ENCODE results near the gene ADAR.

ADAR gene

GRCh38 chr1:154579374-154579773 lies 28.6 kb downstream of the ADAR start:
- no peak overlapping the region for H2BK5ac ChIP-seq (ENCODE audit: low read depth, low read length, poor library complexity, severe bottlenecking)
- H3K4me2 ChIP-seq (ENCODE audit: low read length, poor library complexity, severe bottlenecking): no peak overlapping the region
- H2BK120ac ChIP-seq (ENCODE audit: low read depth, low read length): no peak overlapping the region
- H3K4ac ChIP-seq (ENCODE audit: low read depth in 1 of 2, low read length in 2 of 2): no peak overlapping the region
- no peak overlapping the region for H4K91ac ChIP-seq (ENCODE audit: low read length)
- DNase-seq: no peak
- peaks cover 5% of the 10 kb centered on the region for H3K79me1 ChIP-seq (replicated peaks; ENCODE audit: low read length, poor library complexity, severe bottlenecking)
- H3K27ac ChIP-seq (ENCODE audit: low read length, poor library complexity, severe bottlenecking): no peak overlapping the region
- peaks cover 4% of the 10 kb centered on the region for H3K4me1 ChIP-seq (ENCODE audit: control insufficient read depth, insufficient read depth, low read depth, low read length)
- no peaks in the 10 kb centered on the region for H3K27me3 ChIP-seq (ENCODE audit: control insufficient read depth in 1 of 2, insufficient read depth in 1 of 2, low read length in 2 of 2)
- H2BK15ac ChIP-seq (ENCODE audit: low read depth, poor library complexity, severe bottlenecking): no peak overlapping the region
- H2BK12ac ChIP-seq (ENCODE audit: low read length in 2 of 2): no peak overlapping the region
- no peak overlapping the region for H3K9ac ChIP-seq (ENCODE audit: low read length)
- H2AFZ ChIP-seq (ENCODE audit: low read depth, low read length): no peak overlapping the region
- H3K18ac ChIP-seq (ENCODE audit: low read depth in 1 of 2, low read length in 2 of 2): no peak overlapping the region
- WGBS: 95% methylated on average over 7 of the region's 8 CpGs
- no peak overlapping the region for H4K8ac ChIP-seq (ENCODE audit: low read length)
- no peak overlapping the region for H3K23ac ChIP-seq (ENCODE audit: low read length in 2 of 2)
- no peak overlapping the region for H3K14ac ChIP-seq (ENCODE audit: low read length in 2 of 2)
- peaks cover 67 to 68% of the 10 kb centered on the region in 2 experiments for H3K36me3 ChIP-seq (ENCODE audit: control insufficient read depth in 1 of 2, insufficient read depth in 2 of 2, low read depth in 1 of 2, low read length in 2 of 2)
- H3K9me3 ChIP-seq (ENCODE audit: control insufficient read depth, low read length): no peaks in the 10 kb centered on the region
- H2AK5ac ChIP-seq (ENCODE audit: low read length, severe bottlenecking): no peak overlapping the region
- H3K4me3 ChIP-seq (ENCODE audit: insufficient read depth in 1 of 2, low read depth in 1 of 2, low read length in 2 of 2): no peak overlapping the region

- Histone ChIP-seq H3K36me3 (ENCODE audit: control insufficient read depth in 1 of 2, insufficient read depth in 2 of 2, low read depth in 1 of 2, low read length in 2 of 2) (peaks cover 55 to 60% of the 10 kb centered on the region in 2 experiments), H3K27me3 (ENCODE audit: control insufficient read depth in 1 of 2, insufficient read depth in 1 of 2, low read length in 2 of 2) (peaks cover 1 to 4% of the 10 kb centered on the region in 2 experiments), H3K4ac (ENCODE audit: low read depth in 1 of 2, low read length in 2 of 2) (no peak overlapping the region), H3K4me1 (ENCODE audit: control insufficient read depth, insufficient read depth, low read depth, low read length) (peaks cover 2% of the 10 kb centered on the region), H2BK12ac (ENCODE audit: low read length in 2 of 2) (no peak overlapping the region), H2AK5ac (ENCODE audit: low read length, severe bottlenecking) (no peak overlapping the region), H2BK15ac (ENCODE audit: low read depth, poor library complexity, severe bottlenecking) (no peak overlapping the region), H2BK5ac (ENCODE audit: low read depth, low read length, poor library complexity, severe bottlenecking) (no peak overlapping the region), H2BK120ac (ENCODE audit: low read depth, low read length) (no peak overlapping the region), H4K8ac (ENCODE audit: low read length) (no peak overlapping the region), H4K91ac (ENCODE audit: low read length) (no peak overlapping the region), H2AFZ (ENCODE audit: low read depth, low read length) (no peak overlapping the region), H3K4me2 (ENCODE audit: low read length, poor library complexity, severe bottlenecking) (no peak overlapping the region), H3K14ac (ENCODE audit: low read length in 2 of 2) (no peak overlapping the region), H3K18ac (ENCODE audit: low read depth in 1 of 2, low read length in 2 of 2) (no peak overlapping the region), H3K79me1 (replicated peaks; ENCODE audit: low read length, poor library complexity, severe bottlenecking) (peaks cover 5% of the 10 kb centered on the region), H3K27ac (ENCODE audit: low read length, poor library complexity, severe bottlenecking) (no peak overlapping the region), H3K9me3 (ENCODE audit: control insufficient read depth, low read length) (no peaks in the 10 kb centered on the region), H3K4me3 (ENCODE audit: insufficient read depth in 1 of 2, low read depth in 1 of 2, low read length in 2 of 2) (no peak overlapping the region), H3K9ac (ENCODE audit: low read length) (no peak overlapping the region), H3K23ac (ENCODE audit: low read length in 2 of 2) (no peak overlapping the region)
- WGBS: 95% methylated on average over 6 of the region's 6 CpGs
- no peak for DNase-seq
Observed at GRCh38 chr1:154578058-154578418, 29.9 kb downstream of the ADAR start.

- H3K9ac ChIP-seq (ENCODE audit: low read length): no peak overlapping the region
- H3K27ac ChIP-seq (ENCODE audit: low read length, poor library complexity, severe bottlenecking): no peak overlapping the region
- peaks cover 2% of the 10 kb centered on the region for H3K79me1 ChIP-seq (replicated peaks; ENCODE audit: low read length, poor library complexity, severe bottlenecking)
- H3K27me3 ChIP-seq (ENCODE audit: control insufficient read depth in 1 of 2, insufficient read depth in 1 of 2, low read length in 2 of 2): peaks cover 5 to 9% of the 10 kb centered on the region in 2 experiments
- H3K9me3 ChIP-seq (ENCODE audit: control insufficient read depth, low read length): no peaks in the 10 kb centered on the region
- WGBS: 89% methylated on average over 7 of the region's 7 CpGs
- no peak overlapping the region for H2AK5ac ChIP-seq (ENCODE audit: low read length, severe bottlenecking)
- H3K4me1 ChIP-seq (ENCODE audit: control insufficient read depth, insufficient read depth, low read depth, low read length): no peaks in the 10 kb centered on the region
- no peak overlapping the region for H3K18ac ChIP-seq (ENCODE audit: low read depth in 1 of 2, low read length in 2 of 2)
- peaks cover 49 to 55% of the 10 kb centered on the region in 2 experiments for H3K36me3 ChIP-seq (ENCODE audit: control insufficient read depth in 1 of 2, insufficient read depth in 2 of 2, low read depth in 1 of 2, low read length in 2 of 2)
- H4K91ac ChIP-seq (ENCODE audit: low read length): no peak overlapping the region
- H3K23ac ChIP-seq (ENCODE audit: low read length in 2 of 2): no peak overlapping the region
- no peak overlapping the region for H2BK120ac ChIP-seq (ENCODE audit: low read depth, low read length)
- no peak for DNase-seq
- H2BK12ac ChIP-seq (ENCODE audit: low read length in 2 of 2): no peak overlapping the region
- H3K4me2 ChIP-seq (ENCODE audit: low read length, poor library complexity, severe bottlenecking): no peak overlapping the region
- no peak overlapping the region for H2BK5ac ChIP-seq (ENCODE audit: low read depth, low read length, poor library complexity, severe bottlenecking)
- no peak overlapping the region for H3K4ac ChIP-seq (ENCODE audit: low read depth in 1 of 2, low read length in 2 of 2)
- H2BK15ac ChIP-seq (ENCODE audit: low read depth, poor library complexity, severe bottlenecking): no peak overlapping the region
- H3K14ac ChIP-seq (ENCODE audit: low read length in 2 of 2): no peak overlapping the region
- H2AFZ ChIP-seq (ENCODE audit: low read depth, low read length): no peak overlapping the region
- H3K4me3 ChIP-seq (ENCODE audit: insufficient read depth in 1 of 2, low read depth in 1 of 2, low read length in 2 of 2): no peak overlapping the region
- H4K8ac ChIP-seq (ENCODE audit: low read length): no peak overlapping the region
Observed at GRCh38 chr1:154577346-154578057, 30.5 kb downstream of the ADAR start.

GRCh38 chr1:154575951-154576566 lies 31.9 kb downstream of the ADAR start:
- Histone ChIP-seq H2AK5ac (ENCODE audit: low read length, severe bottlenecking) (no peak overlapping the region), H3K4me1 (ENCODE audit: control insufficient read depth, insufficient read depth, low read depth, low read length) (no peaks in the 10 kb centered on the region), H2BK5ac (ENCODE audit: low read depth, low read length, poor library complexity, severe bottlenecking) (no peak overlapping the region), H3K4me2 (ENCODE audit: low read length, poor library complexity, severe bottlenecking) (no peak overlapping the region), H3K4ac (ENCODE audit: low read depth in 1 of 2, low read length in 2 of 2) (no peak overlapping the region), H3K36me3 (ENCODE audit: control insufficient read depth in 1 of 2, insufficient read depth in 2 of 2, low read depth in 1 of 2, low read length in 2 of 2) (peaks cover 36 to 45% of the 10 kb centered on the region in 2 experiments), H3K14ac (ENCODE audit: low read length in 2 of 2) (no peak overlapping the region), H3K9me3 (ENCODE audit: control insufficient read depth, low read length) (no peaks in the 10 kb centered on the region), H3K4me3 (ENCODE audit: insufficient read depth in 1 of 2, low read depth in 1 of 2, low read length in 2 of 2) (no peak overlapping the region), H2BK120ac (ENCODE audit: low read depth, low read length) (no peak overlapping the region), H3K18ac (ENCODE audit: low read depth in 1 of 2, low read length in 2 of 2) (no peak overlapping the region), H3K27me3 (ENCODE audit: control insufficient read depth in 1 of 2, insufficient read depth in 1 of 2, low read length in 2 of 2) (peaks cover 5 to 14% of the 10 kb centered on the region in 2 experiments), H2AFZ (ENCODE audit: low read depth, low read length) (no peak overlapping the region), H2BK12ac (ENCODE audit: low read length in 2 of 2) (no peak overlapping the region), H4K8ac (ENCODE audit: low read length) (no peak overlapping the region), H2BK15ac (ENCODE audit: low read depth, poor library complexity, severe bottlenecking) (no peak overlapping the region), H3K79me1 (replicated peaks; ENCODE audit: low read length, poor library complexity, severe bottlenecking) (no peaks in the 10 kb centered on the region), H3K9ac (ENCODE audit: low read length) (no peak overlapping the region), H3K27ac (ENCODE audit: low read length, poor library complexity, severe bottlenecking) (no peak overlapping the region), H3K23ac (ENCODE audit: low read length in 2 of 2) (no peak overlapping the region), H4K91ac (ENCODE audit: low read length) (no peak overlapping the region)
- 96% methylated on average over 7 of the region's 8 CpGs for WGBS
- no peak for DNase-seq
